HCT116 (cell line): ENCODE data around the gene XYLT1. TPM values are rescaled to one million over a fixed set of nuclear protein-coding genes. Genes with fewer than 3 reads are reported as not detected.

Source experiments
- ATAC-seq: fragments of 200-7000 bp; cut with Tn5 transposase; 2 replicates; pipeline ENCODE4 v1.9.1; 2020; ENCODE audit warnings: mild to moderate bottlenecking, moderate library complexity
- BruUV-seq: library from RNA; stranded (reverse); fragments of 400-500 nt; replicated peaks from 2 replicates; lab custom pipeline; 2021; lab: Mats Ljungman, UMichigan
- CTCF ChIA-PET: fragments of 300-600 bp; sonication (Branson Sonifier 250); formaldehyde crosslinking; loops from one replicate; lab custom pipeline; 2021; ENCODE audit warnings: antibody characterized with exemption; lab: Charles Lee
- POLR2A ChIA-PET: fragments of 300-600, 350-600 bp; sonication (Branson Sonifier 250); formaldehyde crosslinking; loops from one replicate; lab custom pipeline; 2021; ENCODE audit warnings: antibody characterized with exemption; lab: Charles Lee
- RAD21 ChIA-PET, 2 experiments: fragments of 300-600 bp; sonication (Branson Sonifier 250); formaldehyde crosslinking; loops; one replicate each; lab custom pipeline; 2023; ENCODE audit warnings: low total read pairs in 2 of 2; ENCODE audit not compliant: uncharacterized antibody in 2 of 2, unreplicated experiment in 2 of 2, low non-redundant PET in 1 of 2; lab: Charles Lee
- DNase-seq: peaks from one replicate; pipeline ENCODE4 v3.0.0-alpha.2; 2010; ENCODE audit warnings: low read depth, low spot score
- H2AFZ ChIP-seq: fragments of 200-600 bp; shearing (Covaris generic), sonication (generic); 2 replicates; pipeline ENCODE4 v1.6.1; 2017; ENCODE audit warnings: low read depth, mixed run types, mixed read lengths, antibody characterized with exemption, low read length; ENCODE audit not compliant: poor library complexity, severe bottlenecking
- H3K27ac ChIP-seq: 2 replicates; pipeline ENCODE4 v1.5.1; 2012; ENCODE audit warnings: low read depth, low read length
- H3K27me3 ChIP-seq: fragments of 200-600 bp; sonication (generic); 2 replicates; pipeline ENCODE4 v1.6.1; 2016; ENCODE audit warnings: mixed run types, low read length, mixed read lengths; ENCODE audit not compliant: insufficient read depth
- H3K36me3 ChIP-seq, 2 experiments: fragments of 200-500 bp in 1 of 2; fragments of 200-600 bp in 1 of 2; sonication (Bioruptor generic) in 1 of 2; sonication (generic) in 1 of 2; 2 replicates each; pipeline versions ENCODE4 v1.5.1 to v1.6.1; 2014 to 2016; ENCODE audit warnings: low read length in 2 of 2, inconsistent platforms in 1 of 2, mixed read lengths in 1 of 2, mixed run types in 1 of 2; ENCODE audit not compliant: insufficient read depth in 2 of 2, control insufficient read depth in 1 of 2
- H3K4me1 ChIP-seq, 2 experiments: fragments of 200-600 bp in 1 of 2; sonication (generic) in 1 of 2; 2 replicates each; pipeline versions ENCODE4 v1.5.1 to v1.6.1; 2012 to 2017; ENCODE audit warnings: low read length in 2 of 2, inconsistent platforms in 1 of 2, mild to moderate bottlenecking in 1 of 2, mixed read lengths in 1 of 2, mixed run types in 1 of 2, moderate library complexity in 1 of 2; ENCODE audit not compliant: insufficient read depth in 2 of 2, control insufficient read depth in 1 of 2
- H3K4me2 ChIP-seq: fragments of 200-600 bp; sonication (generic); 2 replicates; pipeline ENCODE4 v1.6.1; 2017; ENCODE audit warnings: mixed run types, low read length, mixed read lengths
- H3K4me3 ChIP-seq, 2 experiments: fragments of 200-600 bp in 1 of 2; sonication (generic) in 1 of 2; replicated peaks in 1 of 2; 2 replicates each; pipeline ENCODE4 v1.5.1; 2011 to 2016; ENCODE audit warnings: low read length in 2 of 2, control low read depth in 1 of 2, low read depth in 1 of 2, mild to moderate bottlenecking in 1 of 2, mixed read lengths in 1 of 2, mixed run types in 1 of 2
- H3K79me2 ChIP-seq: fragments of 200-600 bp; sonication (generic); 2 replicates; pipeline ENCODE4 v1.6.1; 2017; ENCODE audit warnings: mild to moderate bottlenecking, mixed run types, low read length, moderate library complexity, mixed read lengths; ENCODE audit not compliant: insufficient read depth
- H3K9ac ChIP-seq: fragments of 200-600 bp; sonication (generic); 2 replicates; pipeline ENCODE4 v1.6.1; 2016; ENCODE audit warnings: low read length, mixed read lengths
- H3K9me2 ChIP-seq: fragments of 200-600 bp; sonication (generic), shearing (Covaris generic); 2 replicates; pipeline ENCODE4 v1.6.1; 2017; ENCODE audit warnings: mixed run types, mild to moderate bottlenecking, moderate library complexity; ENCODE audit not compliant: insufficient read depth
- H3K9me3 ChIP-seq, 2 experiments: fragments of 200-500 bp in 1 of 2; fragments of 200-600 bp in 1 of 2; sonication (Bioruptor generic) in 1 of 2; sonication (generic) in 1 of 2; 2 replicates each; pipeline ENCODE4 v1.6.1; 2014 to 2017; ENCODE audit warnings: low read length in 2 of 2, mixed read lengths in 2 of 2, inconsistent platforms in 1 of 2, low read depth in 1 of 2, mild to moderate bottlenecking in 1 of 2, mixed run types in 1 of 2, moderate library complexity in 1 of 2; ENCODE audit not compliant: control insufficient read depth in 1 of 2, insufficient read depth in 1 of 2
- H4K20me1 ChIP-seq: fragments of 200-600 bp; sonication (generic), shearing (Covaris generic); 2 replicates; pipeline ENCODE4 v1.6.1; 2017; ENCODE audit warnings: mixed run types, mild to moderate bottlenecking, moderate library complexity; ENCODE audit not compliant: insufficient read depth
- CBX3 ChIP-seq: IDR thresholded peaks from 2 replicates; pipeline ENCODE4 v1.6.1; 2012; ENCODE audit warnings: low read depth
- CEBPB ChIP-seq: IDR thresholded peaks from 2 replicates; pipeline ENCODE4 v1.6.1; 2012; ENCODE audit warnings: low read depth
- EGR1 ChIP-seq: IDR thresholded peaks from 2 replicates; pipeline ENCODE4 v1.6.1; 2012; ENCODE audit warnings: low read depth
- EZH2 ChIP-seq: fragments of 200-600 bp; sonication (generic); IDR thresholded peaks from 2 replicates; pipeline ENCODE4 v1.6.1; 2017; ENCODE audit warnings: antibody characterized with exemption, mixed run types
- EZH2phosphoT487 ChIP-seq: fragments of 200-600 bp; IDR thresholded peaks from 2 replicates; pipeline ENCODE4 v1.6.1; 2018; ENCODE audit warnings: antibody characterized with exemption, borderline replicate concordance
- FOSL1 ChIP-seq: IDR thresholded peaks from 2 replicates; pipeline ENCODE4 v1.6.1; 2012; ENCODE audit warnings: low read depth
- JUND ChIP-seq: IDR thresholded peaks from 2 replicates; pipeline ENCODE4 v1.6.1; 2012
- POLR2A ChIP-seq: IDR thresholded peaks from 2 replicates; pipeline ENCODE4 v1.7.0; 2011; ENCODE audit warnings: borderline replicate concordance; ENCODE audit not compliant: insufficient read depth, insufficient read length; ENCODE audit errors: extremely low read depth
- POLR2AphosphoS5 ChIP-seq: IDR thresholded peaks from 2 replicates; pipeline ENCODE4 v1.6.1; 2011; ENCODE audit warnings: mild to moderate bottlenecking, low read depth, low read length, moderate library complexity
- RAD21 ChIP-seq: IDR thresholded peaks from 2 replicates; pipeline ENCODE4 v1.6.1; 2012; ENCODE audit warnings: low read depth, mild to moderate bottlenecking
- SP1 ChIP-seq: IDR thresholded peaks from 2 replicates; pipeline ENCODE4 v1.6.1; 2012; ENCODE audit warnings: low read depth
- SRF ChIP-seq: IDR thresholded peaks from 2 replicates; pipeline ENCODE4 v1.6.1; 2012; ENCODE audit warnings: low read depth
- ZFX ChIP-seq: fragments of 450-650 bp; IDR thresholded peaks from 2 replicates; pipeline ENCODE4 v1.6.1; 2017
- ZNF274 ChIP-seq: fragments of 200-500 bp; sonication (Bioruptor generic); IDR thresholded peaks from 2 replicates; pipeline ENCODE4 v1.6.1; 2014; ENCODE audit warnings: mild to moderate bottlenecking, low read depth, low read length, inconsistent platforms
- intact Hi-C: fragments of 100-400 bp; cut with micrococcal nuclease; formaldehyde crosslinking; loops from 2 replicates; pipeline ENCODE4 v1.10.0; 2022
- total RNA-seq: library from RNA; stranded (reverse); gene quantifications from one replicate; pipeline ENCODE4 v1.2.1, GENCODE V29; 2021; ENCODE audit not compliant: unreplicated experiment
- TF ChIP-seq, protein P1 (sequence below): IDR thresholded peaks from 2 replicates; pipeline ENCODE4 v1.6.1; 2012
- TF ChIP-seq, protein P2 (sequence below): IDR thresholded peaks from 2 replicates; pipeline ENCODE4 v1.6.1; 2012
- TF ChIP-seq, protein P3 (sequence below): IDR thresholded peaks from 2 replicates; pipeline ENCODE4 v1.6.1; 2011; ENCODE audit warnings: mild to moderate bottlenecking, low read length, moderate library complexity; ENCODE audit not compliant: insufficient replicate concordance; ENCODE audit errors: extremely low read depth

XYLT1 gene
- total RNA-seq, 1 experiment from 2014 or later, result 4.5 TPM

DNA sequence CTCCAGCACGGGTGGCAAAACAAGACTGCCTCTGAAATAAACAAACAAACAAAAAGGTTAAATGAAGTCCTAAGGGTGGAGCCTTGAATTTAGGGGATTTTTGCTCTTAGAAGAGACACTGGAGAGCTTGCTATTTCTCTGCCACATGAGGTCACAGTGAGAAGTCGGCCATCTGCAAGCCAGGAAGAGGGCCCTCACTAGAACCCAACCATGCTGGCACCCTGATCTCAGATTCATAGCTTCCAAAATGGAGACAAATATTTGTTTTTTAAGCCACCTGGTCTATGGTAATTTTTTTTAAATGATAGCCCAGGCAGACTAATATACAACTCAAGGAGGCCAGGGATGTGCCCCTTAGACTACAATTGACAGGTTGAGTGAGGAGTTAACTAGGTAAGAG is 255.5 kb downstream of the XYLT1 start:
- CTCF ChIA-PET, result no interaction called here
- POLR2A ChIA-PET, result no interaction called here
- H3K36me3 ChIP-seq, result no peaks in the 10 kb centered on the region
- no peak overlapping the region for H2AFZ ChIP-seq
- ATAC-seq (no peak), DNase-seq (no peak)
- peaks cover 0 to 5% of the 10 kb centered on the region in 2 experiments; a peak in 1 of 4 replicates for H3K9me3 ChIP-seq
- no peaks in the 10 kb centered on the region for H3K9me2 ChIP-seq
- TF ChIP-seq EZH2, result no peak
- no peak for TF ChIP-seq SRF
- no peak for TF ChIP-seq EZH2phosphoT487
- TF ChIP-seq CBX3, result no peak
- TF ChIP-seq ZFX, result no peak
- no peak for TF ChIP-seq ZNF274
- no peak for TF ChIP-seq POLR2AphosphoS5
- TF ChIP-seq FOSL1, result no peak
- no peak for TF ChIP-seq EGR1
- no peak for TF ChIP-seq JUND
- TF ChIP-seq RAD21, result no peak
- TF ChIP-seq, protein P1, sequence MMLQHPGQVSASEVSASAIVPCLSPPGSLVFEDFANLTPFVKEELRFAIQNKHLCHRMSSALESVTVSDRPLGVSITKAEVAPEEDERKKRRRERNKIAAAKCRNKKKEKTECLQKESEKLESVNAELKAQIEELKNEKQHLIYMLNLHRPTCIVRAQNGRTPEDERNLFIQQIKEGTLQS, result no peak
- TF ChIP-seq, protein P2, sequence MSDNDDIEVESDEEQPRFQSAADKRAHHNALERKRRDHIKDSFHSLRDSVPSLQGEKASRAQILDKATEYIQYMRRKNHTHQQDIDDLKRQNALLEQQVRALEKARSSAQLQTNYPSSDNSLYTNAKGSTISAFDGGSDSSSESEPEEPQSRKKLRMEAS, result no peak
- TF ChIP-seq POLR2A, result no peak
- TF ChIP-seq CEBPB, result no peak
- TF ChIP-seq, protein P3, sequence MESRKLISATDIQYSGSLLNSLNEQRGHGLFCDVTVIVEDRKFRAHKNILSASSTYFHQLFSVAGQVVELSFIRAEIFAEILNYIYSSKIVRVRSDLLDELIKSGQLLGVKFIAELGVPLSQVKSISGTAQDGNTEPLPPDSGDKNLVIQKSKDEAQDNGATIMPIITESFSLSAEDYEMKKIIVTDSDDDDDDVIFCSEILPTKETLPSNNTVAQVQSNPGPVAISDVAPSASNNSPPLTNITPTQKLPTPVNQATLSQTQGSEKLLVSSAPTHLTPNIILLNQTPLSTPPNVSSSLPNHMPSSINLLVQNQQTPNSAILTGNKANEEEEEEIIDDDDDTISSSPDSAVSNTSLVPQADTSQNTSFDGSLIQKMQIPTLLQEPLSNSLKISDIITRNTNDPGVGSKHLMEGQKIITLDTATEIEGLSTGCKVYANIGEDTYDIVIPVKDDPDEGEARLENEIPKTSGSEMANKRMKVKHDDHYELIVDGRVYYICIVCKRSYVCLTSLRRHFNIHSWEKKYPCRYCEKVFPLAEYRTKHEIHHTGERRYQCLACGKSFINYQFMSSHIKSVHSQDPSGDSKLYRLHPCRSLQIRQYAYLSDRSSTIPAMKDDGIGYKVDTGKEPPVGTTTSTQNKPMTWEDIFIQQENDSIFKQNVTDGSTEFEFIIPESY, result no peak
- no peak for TF ChIP-seq SP1
- intact Hi-C loops, result loop anchor here (10.0 kb wide), 1 partner anchor 359 kb away; no protein-coding TSS in a partner anchor
- no peak overlapping the region for H3K27ac ChIP-seq
- no peaks in the 10 kb centered on the region for H3K79me2 ChIP-seq
- H3K4me3 ChIP-seq, result no peak overlapping the region
- H3K4me1 ChIP-seq, result no peaks in the 10 kb centered on the region
- no TSS peak for BruUV-seq
- no peak overlapping the region for H3K9ac ChIP-seq
- RAD21 ChIA-PET, result no interaction called here
- H3K27me3 ChIP-seq, result no peaks in the 10 kb centered on the region
- no peak overlapping the region for H3K4me2 ChIP-seq
- no peaks in the 10 kb centered on the region for H4K20me1 ChIP-seq
